K562 (cell line): ENCODE data around the gene SLC11A1. TPM values are rescaled to one million over a fixed set of nuclear protein-coding genes. Genes with fewer than 3 reads are reported as not detected.
A peak's percentile ranks its signal among the peaks of the same experiment; 100 is the strongest.

Experiments used
- ATAC-seq: fragments of 200-7000 bp; cut with Tn5 transposase; 3 replicates; pipeline ENCODE4 v1.9.1; 2020; ENCODE audit warnings: moderate library complexity
- BruUV-seq: library from RNA; stranded (reverse); fragments of 400-500 nt; replicated peaks from 2 replicates; lab custom pipeline; 2021; lab: Mats Ljungman, UMichigan
- CTCF ChIA-PET: fragments of 300-600 bp; formaldehyde crosslinking; extraction: SDS; loops from one replicate; lab custom pipeline; 2021; ENCODE audit warnings: low intra/inter-chr PET ratio; lab: Yijun Ruan, JAX
- POLR2A ChIA-PET: fragments of 300-600, 350-650 bp; sonication (Branson Sonifier 250); formaldehyde crosslinking; extraction: SDS; loops from one replicate; lab custom pipeline; 2021; ENCODE audit warnings: antibody characterized with exemption, inconsistent platforms; lab: Yijun Ruan, JAX
- DNase-seq, 4 experiments: peaks; one replicate each; pipeline versions ENCODE4 v3.0.0 to v3.0.0-alpha.2; 2011 to 2018; ENCODE audit warnings: low spot score in 3 of 4, mixed read lengths in 3 of 4; ENCODE audit errors: extremely low read depth in 1 of 4
- FAIRE-seq: peaks from 2 replicates; lab custom pipeline; 2011; peaks lifted over from hg19 to GRCh38; lab: Jason Lieb, UNC
- H2AFZ ChIP-seq: 2 replicates; pipeline ENCODE4 v1.6.0; 2011; ENCODE audit warnings: low read depth, low read length, control low read depth, inconsistent platforms
- H3K27ac ChIP-seq: fragments of 200-600 bp; 3 replicates; pipeline ENCODE4 v1.8.0; 2011; ENCODE audit warnings: low read depth, mild to moderate bottlenecking, control low read depth, inconsistent platforms, low read length, moderate library complexity, mixed read lengths; ENCODE audit errors: extremely low read depth
- H3K27me3 ChIP-seq, 2 experiments: fragments of 300-600 bp in 1 of 2; 2 replicates in 1 of 2; 3 replicates in 1 of 2; pipeline versions ENCODE4 v1.6.0 to v1.8.0; 2011; ENCODE audit warnings: inconsistent platforms in 2 of 2, low read length in 2 of 2, mild to moderate bottlenecking in 1 of 2, mixed read lengths in 1 of 2, moderate library complexity in 1 of 2; ENCODE audit not compliant: control insufficient read depth in 2 of 2, insufficient read depth in 2 of 2
- H3K36me3 ChIP-seq: fragments of 300-600 bp; 3 replicates; pipeline ENCODE4 v1.8.0; 2011; ENCODE audit warnings: mild to moderate bottlenecking, low read length, inconsistent platforms; ENCODE audit not compliant: control insufficient read depth, insufficient read depth
- H3K4me1 ChIP-seq, 2 experiments: fragments of 200-600 bp in 1 of 2; replicated peaks in 1 of 2; 2 replicates in 1 of 2; 3 replicates in 1 of 2; pipeline versions ENCODE4 v1.5.1 to v1.8.0; 2011; ENCODE audit warnings: inconsistent platforms in 2 of 2, low read length in 2 of 2, mild to moderate bottlenecking in 1 of 2, mixed read lengths in 1 of 2, moderate library complexity in 1 of 2; ENCODE audit not compliant: control insufficient read depth in 2 of 2, insufficient read depth in 2 of 2
- H3K4me2 ChIP-seq: 2 replicates; pipeline ENCODE4 v1.6.1; 2011; ENCODE audit warnings: low read length, control low read depth, inconsistent platforms, mixed read lengths; ENCODE audit not compliant: insufficient read depth
- H3K4me3 ChIP-seq: fragments of 200-600 bp; sonication (generic), shearing (Covaris generic); 2 replicates; pipeline ENCODE4 v1.5.1; 2016; ENCODE audit warnings: control low read depth, inconsistent platforms
- H3K79me2 ChIP-seq: fragments of 200-600 bp; 3 replicates; pipeline ENCODE4 v1.8.0; 2011; ENCODE audit warnings: low read length, inconsistent platforms; ENCODE audit not compliant: control insufficient read depth, insufficient read depth
- H3K9ac ChIP-seq, 2 experiments: 2 replicates each; pipeline versions ENCODE4 v1.6.0 to v1.6.1; 2011; ENCODE audit warnings: low read depth in 2 of 2, low read length in 2 of 2, control low read depth in 1 of 2, inconsistent platforms in 1 of 2, mild to moderate bottlenecking in 1 of 2, mixed read lengths in 1 of 2; ENCODE audit not compliant: insufficient read depth in 1 of 2
- H3K9me1 ChIP-seq: one replicate; pipeline ENCODE4 v1.6.0; 2011; ENCODE audit warnings: inconsistent platforms, mild to moderate bottlenecking, low read length, moderate library complexity; ENCODE audit not compliant: control insufficient read depth, insufficient read depth
- H3K9me3 ChIP-seq: replicated peaks from 2 replicates; pipeline ENCODE4 v1.5.1; 2011; ENCODE audit warnings: low read depth, low read length, inconsistent platforms; ENCODE audit not compliant: control insufficient read depth, insufficient read depth
- H4K20me1 ChIP-seq: replicated peaks from 2 replicates; pipeline ENCODE4 v1.6.1; 2011; ENCODE audit warnings: low read length, inconsistent platforms, mixed read lengths; ENCODE audit not compliant: control insufficient read depth, insufficient read depth
- CGGBP1 ChIP-seq: fragments of 250-450 bp; sonication (Bioruptor Pico); IDR thresholded peaks from 2 replicates; pipeline ENCODE4 v1.9.0; 2021; ENCODE audit warnings: mild to moderate bottlenecking
- HDGF ChIP-seq: fragments of 450-650 bp; IDR thresholded peaks from 2 replicates; pipeline ENCODE4 v1.6.1; 2016
- NCOA1 ChIP-seq: fragments of 450-650 bp; IDR thresholded peaks from 2 replicates; pipeline ENCODE4 v1.6.1; 2016; ENCODE audit warnings: low read depth
- NUFIP1 ChIP-seq: fragments of 450-650 bp; IDR thresholded peaks from 2 replicates; pipeline ENCODE4 v1.6.1; 2018; ENCODE audit not compliant: partially characterized antibody
- SMARCA4 ChIP-seq: fragments of 450-650 bp; IDR thresholded peaks from 2 replicates; pipeline ENCODE4 v1.6.1; 2016
- ZBTB49 ChIP-seq: sonication (generic); formaldehyde crosslinking; IDR thresholded peaks from 2 replicates; pipeline ENCODE4 v1.8.0; 2022; ENCODE audit warnings: missing genetic modification reagents, mild to moderate bottlenecking, borderline replicate concordance
- ZNF347 ChIP-seq: fragments of 450-650 bp; formaldehyde crosslinking; IDR thresholded peaks from 2 replicates; pipeline ENCODE4 v1.4.0; 2020; ENCODE audit warnings: low read depth, mild to moderate bottlenecking, moderate library complexity
- WGBS: fragments of 100-300 bp; shearing (Covaris generic); methylation state at CpG from one replicate; pipeline ENCODE4 v1.1.6; 2016; ENCODE audit warnings: low coverage, mixed read lengths; ENCODE audit not compliant: insufficient coverage; ENCODE audit errors: missing lambda C conversion rate; 5-methylcytosine and 5-hydroxymethylcytosine counted together
- in situ Hi-C: fragments of 300-500 bp; cut with MboI; formaldehyde crosslinking; loops from 4 replicates; pipeline ENCODE4 v1.15.0; 2018; ENCODE audit warnings: inconsistent platforms, mixed read lengths
- intact Hi-C: fragments of 100-400 bp; cut with micrococcal nuclease; formaldehyde crosslinking; loops from 2 replicates; pipeline ENCODE4 v1.14.2; 2022
- polyA plus RNA-seq, 8 experiments: library from polyadenylated mRNA; depleted of rRNA in 4 of 8; stranded (reverse) in 5 of 8; unstranded in 3 of 8; fragments of >200 nt; fragmentation: Nextera tagmentation in 2 of 8; fragmentation: Illumina TruSeq in 1 of 8; extraction: Ambion mirVana in 2 of 8; extraction: Trizol in 1 of 8; gene quantifications; 2 replicates each; pipeline versions ENCODE4 v1.2.1 to v1.2.3, GENCODE V29; 2011 to 2014; ENCODE audit warnings: inconsistent platforms in 1 of 8, missing spikeins in 1 of 8
- total RNA-seq, 7 experiments: library from RNA; depleted of rRNA in 6 of 7; stranded (reverse); fragments of >200 nt in 6 of 7; fragmentation: Illumina TruSeq in 2 of 7; extraction: Trizol in 2 of 7; gene quantifications; 2 replicates each; pipeline versions ENCODE4 v1.2.1 to v1.2.3, GENCODE V29; 2011 to 2021; ENCODE audit warnings: low replicate concordance in 1 of 7
- TF ChIP-seq, protein P1 (sequence below): IDR thresholded peaks from 2 replicates; pipeline ENCODE4 v1.6.1; 2012; ENCODE audit warnings: low read depth, low read length, improper control_type of control experiment, borderline replicate concordance

Gene SLC11A1
- total and polyA plus RNA-seq, 9 of the 15 experiments (the other 6 are each of a cell fraction or from before 2014, with no cell fraction given): 0.35 to 1.6 (median 0.65) TPM

GRCh38 chr2:218421027-218421426, 39.0 kb downstream of the SLC11A1 start:
- H3K4me3 ChIP-seq: no peak overlapping the region
- ATAC-seq (no peak), DNase-seq (no peak), FAIRE-seq (no peak)
- in situ Hi-C loops (no loop called here), intact Hi-C loops (no loop called here)
- 86% methylated on average over 2 of the region's 2 CpGs for WGBS
- peaks cover 37 to 66% of the 10 kb centered on the region in 2 experiments; a peak in 4 of 5 replicates for H3K4me1 ChIP-seq
- ChIA-PET POLR2A (no interaction called here), CTCF (interaction anchor here (0.5 kb wide), 1 partner anchor 180 kb away, joined by 3 read pairs; no protein-coding TSS in a partner anchor)
- H3K79me2 ChIP-seq: no peaks in the 10 kb centered on the region
- no peaks in the 10 kb centered on the region for H3K27me3 ChIP-seq
- H3K4me2 ChIP-seq: no peak overlapping the region
- BruUV-seq: no TSS peak
- TF ChIP-seq NCOA1: no peak
- no peak for TF ChIP-seq ZBTB49
- no peak for TF ChIP-seq SMARCA4
- no peak for TF ChIP-seq CGGBP1 (CRISPR knock-in tag)
- no peak for TF ChIP-seq ZNF347 (CRISPR knock-in tag)
- TF ChIP-seq, protein P1, sequence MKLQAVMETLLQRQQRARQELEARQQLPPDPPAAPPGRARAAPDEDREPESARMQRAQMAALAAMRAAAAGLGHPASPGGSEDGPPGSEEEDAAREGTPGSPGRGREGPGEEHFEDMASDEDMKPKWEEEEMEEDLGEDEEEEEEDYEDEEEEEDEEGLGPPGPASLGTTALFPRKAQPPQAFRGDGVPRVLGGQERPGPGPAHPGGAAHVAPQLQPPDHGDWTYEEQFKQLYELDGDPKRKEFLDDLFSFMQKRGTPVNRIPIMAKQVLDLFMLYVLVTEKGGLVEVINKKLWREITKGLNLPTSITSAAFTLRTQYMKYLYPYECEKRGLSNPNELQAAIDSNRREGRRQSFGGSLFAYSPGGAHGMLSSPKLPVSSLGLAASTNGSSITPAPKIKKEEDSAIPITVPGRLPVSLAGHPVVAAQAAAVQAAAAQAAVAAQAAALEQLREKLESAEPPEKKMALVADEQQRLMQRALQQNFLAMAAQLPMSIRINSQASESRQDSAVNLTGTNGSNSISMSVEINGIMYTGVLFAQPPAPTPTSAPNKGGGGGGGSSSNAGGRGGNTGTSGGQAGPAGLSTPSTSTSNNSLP: no peak
- no peak for TF ChIP-seq NUFIP1
- TF ChIP-seq HDGF: no peak
- no peaks in the 10 kb centered on the region for H3K9me1 ChIP-seq
- H4K20me1 ChIP-seq: no peaks in the 10 kb centered on the region
- peak overlapping the region; percentile 20 for H2AFZ ChIP-seq
- no peaks in the 10 kb centered on the region for H3K9me3 ChIP-seq
- peak overlapping the region in 1 of 2 experiments; percentile 82; a peak in 1 of 4 replicates for H3K9ac ChIP-seq
- no peaks in the 10 kb centered on the region for H3K36me3 ChIP-seq
- H3K27ac ChIP-seq: peak overlapping the region; percentile 72
